GM19397 (cell line): ENCODE data around the gene NUP133.
"Not testable (repeated sequence)": the region's sequence is repeated elsewhere in the genome, so short reads cannot be mapped to it uniquely, and the experiment has no call there.

Source experiments
- ATAC-seq: cut with Tn5 transposase; IDR thresholded peaks from one replicate; pipeline ENCODE4 v1.9.1; 2021; ENCODE audit warnings: mild to moderate bottlenecking, moderate library complexity; ENCODE audit not compliant: unreplicated experiment

Gene NUP133

DNA sequence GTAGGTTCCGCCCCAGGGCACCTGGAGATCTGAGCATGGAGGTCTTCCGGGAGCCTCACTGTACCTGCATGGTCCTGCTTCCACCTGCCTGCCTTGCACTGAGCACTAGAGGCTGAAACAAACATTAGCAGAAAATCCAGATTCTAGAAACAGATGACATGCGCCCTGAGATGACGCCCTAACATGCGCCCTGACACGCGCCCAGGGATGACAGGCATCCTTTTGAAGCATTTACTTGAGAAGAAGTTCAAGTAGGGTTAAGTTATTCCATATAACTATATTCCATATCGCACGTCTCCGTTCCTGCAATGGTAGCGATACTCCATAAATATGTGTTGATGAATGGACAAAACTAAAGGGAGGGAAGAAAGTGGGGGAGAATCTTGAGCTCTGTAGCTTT is 87.9 kb downstream of the NUP133 start:
- ATAC-seq = no peak

DNA sequence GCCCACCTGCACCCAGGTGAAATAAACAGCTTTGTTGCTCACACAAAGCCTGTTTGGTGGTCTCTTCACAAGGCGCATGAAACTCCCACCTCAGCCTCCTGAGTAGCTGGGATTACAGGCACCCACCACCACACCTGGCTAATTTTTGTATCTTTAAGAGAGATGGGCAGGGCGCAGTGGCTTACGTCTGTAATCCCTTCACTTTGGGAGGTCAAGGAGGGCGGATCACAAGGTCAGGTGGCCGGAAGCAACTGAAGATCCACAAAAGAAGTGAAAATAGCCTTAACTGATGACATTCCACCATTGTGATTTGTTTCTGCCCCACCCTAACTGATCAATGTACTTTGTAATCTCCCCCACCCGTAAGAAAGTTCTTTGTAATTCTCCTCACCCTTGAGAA is 89.6 kb downstream of the NUP133 start:
- ATAC-seq = not testable (repeated sequence)

DNA sequence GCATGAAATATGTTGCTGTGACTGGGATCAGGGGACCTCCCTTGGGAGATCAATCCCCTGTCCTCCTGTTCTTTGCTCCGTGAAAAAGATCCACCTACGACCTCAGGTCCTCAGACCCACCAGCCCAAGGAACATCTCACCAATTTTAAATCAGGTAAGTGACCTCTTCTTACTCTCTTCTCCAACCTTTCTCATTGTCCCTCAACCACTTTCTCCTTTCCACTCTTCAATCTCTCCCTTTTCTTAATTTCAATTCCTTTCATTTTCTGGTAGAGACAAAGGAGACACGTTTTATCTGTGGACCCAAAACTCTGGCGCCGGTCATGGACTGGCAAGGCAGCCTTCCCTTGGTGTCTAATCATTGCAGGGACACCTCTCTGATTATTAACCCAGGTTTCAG is 95.3 kb downstream of the NUP133 start:
- ATAC-seq = not testable (repeated sequence)

DNA sequence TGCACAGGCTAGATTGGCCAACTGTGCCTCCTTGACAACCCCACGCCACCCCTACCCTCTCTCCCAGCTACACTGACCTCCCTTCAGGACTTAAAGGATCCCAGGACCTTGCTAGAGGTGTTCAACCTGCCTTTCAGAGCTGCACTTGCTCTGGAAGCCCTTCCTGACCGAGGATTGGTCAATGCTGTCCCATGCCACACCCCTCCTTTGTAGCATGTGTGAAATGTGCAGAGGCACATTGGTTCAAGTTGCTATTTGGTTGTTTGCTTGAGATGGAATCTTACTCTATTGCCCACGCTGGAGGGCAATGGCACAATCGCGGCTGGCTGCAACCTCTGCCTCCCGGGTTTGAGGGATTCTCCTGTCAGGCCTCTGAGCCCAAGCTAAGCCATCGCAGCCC is 96.1 kb downstream of the NUP133 start:
- ATAC-seq = no peak

DNA sequence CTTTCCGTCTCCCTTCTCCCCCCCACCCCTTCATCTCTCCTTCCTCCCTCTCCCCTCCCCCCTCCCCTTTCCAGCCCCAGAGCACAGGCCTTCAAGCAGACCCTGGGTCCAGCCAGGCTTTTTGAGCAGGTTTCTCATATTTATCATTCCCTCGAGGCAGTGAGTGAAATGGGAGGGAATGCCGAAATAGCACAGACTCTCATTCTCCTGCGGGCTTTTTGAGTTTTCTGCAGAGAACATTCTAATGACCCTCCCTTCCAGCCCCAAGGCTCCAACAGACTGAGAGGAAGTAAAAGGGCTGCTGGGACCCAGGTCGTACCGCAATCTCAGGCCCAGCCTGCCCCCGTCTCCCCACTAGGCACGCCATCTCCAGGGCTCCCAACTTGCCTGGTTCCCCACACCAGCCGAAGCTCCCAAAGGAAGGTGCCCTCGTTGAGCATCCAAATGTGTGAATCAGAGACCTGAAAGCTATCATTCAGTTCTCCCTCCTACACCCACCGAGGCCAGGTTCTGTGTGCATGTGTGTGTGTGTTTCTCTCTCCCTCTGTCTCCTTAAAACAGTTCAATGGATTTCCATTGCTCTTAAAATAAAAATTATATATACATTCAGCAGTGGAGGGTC is 96.6 kb downstream of the NUP133 start:
- no peak for ATAC-seq

DNA sequence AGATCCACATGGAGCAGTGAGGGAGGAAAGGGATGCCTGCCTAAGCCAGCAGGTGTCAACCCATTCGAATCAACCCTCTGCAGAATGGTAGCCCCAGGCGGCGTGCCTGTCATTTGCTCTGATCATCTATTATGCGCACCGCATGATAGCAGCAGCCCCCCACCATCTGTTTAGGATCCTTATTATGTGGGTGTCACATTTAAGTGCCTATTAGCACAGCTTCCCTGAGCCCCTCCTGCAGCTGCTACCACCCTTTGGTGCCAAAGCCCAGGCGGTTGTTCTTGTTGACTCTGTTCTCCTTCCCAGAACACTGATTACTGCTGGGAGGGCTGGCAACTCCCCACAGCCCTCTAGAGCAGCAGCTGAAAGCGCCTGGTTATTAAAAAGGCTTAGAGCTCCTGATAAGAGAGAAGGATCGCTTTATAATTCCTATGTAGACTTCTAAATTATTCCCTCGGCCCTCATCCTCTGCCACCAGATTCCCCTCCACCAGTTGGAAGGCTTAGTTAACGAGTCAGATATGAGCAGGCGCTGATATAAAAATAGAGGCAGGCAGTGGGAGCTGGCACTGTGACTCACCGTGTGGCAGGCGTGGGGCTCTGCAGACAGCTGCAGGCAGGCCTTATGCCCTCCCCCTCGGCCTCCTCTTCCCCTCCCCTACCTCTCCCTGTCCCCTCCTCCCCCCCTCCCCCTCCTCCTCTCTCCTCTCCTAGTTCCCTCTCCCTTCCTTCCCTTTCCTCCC is 97.3 kb downstream of the NUP133 start:
- ATAC-seq = no peak

DNA sequence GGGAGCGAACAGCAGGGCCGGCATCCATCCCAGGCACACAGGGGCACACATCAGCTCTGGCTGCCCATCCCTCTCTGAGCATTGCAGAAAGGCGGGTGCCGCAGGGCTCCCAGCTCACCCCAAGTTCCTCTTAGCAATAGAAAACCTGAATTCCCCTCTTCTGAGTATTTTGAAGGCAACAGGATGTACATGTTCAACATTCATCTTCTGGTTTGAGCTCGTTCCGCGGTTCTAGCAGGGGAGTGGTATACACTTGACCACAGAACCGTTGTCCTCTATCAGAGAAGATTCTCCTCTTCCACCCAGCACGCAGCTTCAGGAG is 97.8 kb downstream of the NUP133 start:
- ATAC-seq = no peak

DNA sequence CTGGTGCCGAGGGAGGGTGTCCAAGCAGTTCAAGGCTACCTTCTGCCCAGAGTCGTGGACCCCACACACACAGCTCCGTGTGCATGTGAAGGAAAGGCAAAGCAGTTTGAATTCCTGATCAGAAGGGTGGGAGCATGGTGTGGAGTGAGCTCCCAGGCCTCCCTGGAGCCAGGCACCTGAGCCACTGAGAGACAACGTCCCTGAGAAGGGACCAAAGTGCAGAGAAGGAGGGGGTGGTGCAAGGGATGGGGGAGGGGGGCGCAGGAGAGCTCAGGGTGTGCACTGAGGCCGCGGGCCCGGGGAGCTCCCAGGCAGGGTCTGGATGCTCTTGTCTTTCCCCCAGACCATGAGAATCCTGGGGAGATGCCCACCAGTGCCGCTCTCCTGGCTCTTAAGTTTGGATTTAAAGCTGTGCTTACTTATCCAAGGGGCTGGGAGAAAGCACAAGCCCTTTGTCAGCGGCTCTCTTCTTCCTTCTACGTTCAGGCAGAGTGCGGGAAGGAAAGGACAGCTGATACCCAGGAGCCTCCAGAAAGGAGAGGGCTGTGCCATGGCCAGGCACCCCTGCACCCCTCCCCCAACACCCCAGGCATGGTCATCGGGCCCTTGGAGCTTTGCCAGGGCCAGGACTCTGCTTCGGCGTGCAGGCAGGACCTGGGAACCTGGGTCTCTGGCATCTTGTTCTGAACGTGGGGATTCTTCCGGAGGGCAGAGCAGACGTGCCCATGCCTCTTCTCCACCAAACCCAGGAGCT is 98.3 kb downstream of the NUP133 start:
- ATAC-seq = no peak

DNA sequence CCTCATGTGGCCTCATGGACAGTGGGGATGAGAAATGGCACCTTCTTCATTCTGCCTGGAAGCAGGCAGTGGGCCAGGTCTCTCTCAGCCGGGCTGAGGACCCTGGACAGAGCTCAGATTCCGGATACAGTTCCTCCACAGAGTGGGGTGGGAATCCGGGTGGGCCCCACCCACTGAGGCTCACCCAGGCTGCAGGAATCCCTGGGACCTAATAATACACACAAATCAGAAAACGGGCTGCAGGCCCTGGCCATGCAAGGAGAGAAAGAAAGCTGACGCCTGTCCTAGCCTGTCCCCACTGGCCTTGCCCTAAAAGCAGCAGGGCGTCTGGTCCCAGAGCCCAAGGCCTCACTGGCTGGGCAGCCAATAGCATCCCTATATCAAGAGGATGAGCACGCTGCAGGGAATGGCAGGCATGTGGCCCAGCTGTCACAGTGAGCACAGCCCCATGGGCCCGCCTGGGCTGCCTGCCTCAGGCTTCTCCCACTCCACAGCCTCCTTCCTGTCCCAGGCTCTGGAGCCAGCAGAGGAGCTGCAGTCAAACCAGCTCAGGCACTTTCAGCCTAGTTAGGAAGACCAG is 99.6 kb downstream of the NUP133 start:
- no peak for ATAC-seq

DNA sequence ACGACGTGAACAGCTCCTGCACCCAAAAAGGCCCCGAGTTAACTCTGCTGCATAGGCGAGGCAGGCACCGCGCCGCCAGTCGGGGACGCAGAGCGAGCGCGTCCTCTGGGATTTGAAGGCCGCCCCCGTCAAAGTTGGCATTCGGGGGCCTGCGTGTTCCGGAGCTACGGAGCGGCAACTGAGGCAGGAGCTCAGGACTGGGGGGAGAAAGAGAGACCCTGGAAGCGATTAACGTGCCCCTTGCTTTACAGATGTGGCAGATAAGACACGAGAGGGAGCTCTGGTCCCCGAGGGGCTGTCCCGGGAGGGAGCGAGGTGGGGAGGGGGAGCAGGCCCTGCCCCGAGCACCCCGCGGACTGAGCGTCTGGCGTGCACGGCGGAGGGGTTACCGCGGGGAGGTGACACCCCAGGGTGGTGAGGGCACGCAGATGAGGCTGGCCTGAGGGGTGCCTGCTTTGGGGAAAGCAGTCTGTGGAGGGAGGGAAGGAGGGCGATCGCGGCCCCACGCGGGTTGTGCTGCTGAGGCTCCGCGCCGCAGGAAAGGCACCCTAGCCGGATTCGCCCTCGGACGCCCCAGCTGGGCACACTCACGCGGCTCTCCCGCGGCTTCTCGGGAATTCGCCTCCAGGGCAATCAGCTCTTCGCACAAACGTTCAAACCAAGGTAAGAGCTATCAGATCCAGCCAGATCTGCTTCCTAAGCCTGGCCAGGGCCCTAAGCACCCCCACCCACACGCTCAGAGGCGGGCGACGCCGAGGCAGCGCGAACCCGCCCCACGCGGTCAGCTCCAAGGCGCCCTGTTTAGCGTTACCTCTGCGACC is 100.7 kb downstream of the NUP133 start:
- no peak for ATAC-seq

DNA sequence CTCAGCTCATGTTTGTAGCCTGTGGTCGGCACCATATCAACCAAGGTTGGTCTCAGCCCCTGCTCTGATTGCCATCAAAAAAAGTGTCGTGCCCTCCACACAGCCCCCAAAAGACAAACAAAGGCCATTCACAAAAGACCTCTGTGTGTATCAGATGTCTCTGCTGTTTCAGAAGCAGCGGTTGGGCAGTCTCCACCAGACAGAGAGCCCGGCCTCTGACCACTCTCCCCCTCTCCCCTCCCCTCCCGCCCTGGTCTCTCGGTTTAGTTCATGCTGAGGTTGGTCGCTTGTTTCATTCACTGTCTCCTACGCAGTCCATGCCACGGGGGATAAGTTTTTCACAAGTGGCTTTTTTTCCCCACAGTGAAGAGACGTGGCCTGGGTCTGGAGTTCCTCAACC is 101.3 kb downstream of the NUP133 start:
- ATAC-seq = no peak

DNA sequence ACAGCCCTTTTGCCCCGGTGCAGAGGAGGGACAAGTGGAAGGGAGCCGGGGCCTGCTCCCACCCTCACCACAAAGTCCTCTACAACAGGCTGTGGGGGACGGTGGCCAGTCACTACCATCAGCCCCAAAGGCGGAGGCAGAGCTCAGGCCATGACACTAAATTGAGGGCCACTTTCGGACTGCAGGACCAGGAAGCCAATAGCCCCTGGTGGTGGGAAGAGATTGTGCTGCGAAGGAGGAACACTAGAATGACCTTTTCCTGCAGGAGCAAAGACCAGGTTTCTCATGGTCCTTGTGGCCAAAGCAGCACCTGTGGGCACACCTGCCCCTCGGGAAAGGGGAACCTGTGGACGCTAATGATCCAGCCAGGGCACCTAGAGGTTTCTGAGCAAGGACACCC is 104.6 kb downstream of the NUP133 start:
- ATAC-seq = no peak

DNA sequence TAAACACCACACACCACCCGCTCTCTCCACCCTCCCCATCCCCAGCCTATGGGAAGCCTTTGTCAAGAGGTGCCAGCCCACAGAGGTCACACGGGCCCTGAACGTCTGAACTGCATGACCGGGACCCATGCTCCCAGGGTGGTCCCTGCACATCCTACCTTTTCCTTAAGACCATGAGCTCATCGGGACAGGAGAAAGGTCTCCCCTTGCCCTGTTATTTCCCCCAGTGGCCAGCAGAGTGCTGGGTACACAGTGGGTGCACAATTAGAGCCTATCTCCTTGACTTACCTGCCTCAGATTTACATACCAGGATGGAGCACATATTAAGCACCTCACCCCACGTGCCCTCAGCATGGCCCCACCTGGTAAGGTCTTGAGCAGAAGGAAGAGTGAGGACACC is 105.1 kb downstream of the NUP133 start:
- ATAC-seq = no peak

DNA sequence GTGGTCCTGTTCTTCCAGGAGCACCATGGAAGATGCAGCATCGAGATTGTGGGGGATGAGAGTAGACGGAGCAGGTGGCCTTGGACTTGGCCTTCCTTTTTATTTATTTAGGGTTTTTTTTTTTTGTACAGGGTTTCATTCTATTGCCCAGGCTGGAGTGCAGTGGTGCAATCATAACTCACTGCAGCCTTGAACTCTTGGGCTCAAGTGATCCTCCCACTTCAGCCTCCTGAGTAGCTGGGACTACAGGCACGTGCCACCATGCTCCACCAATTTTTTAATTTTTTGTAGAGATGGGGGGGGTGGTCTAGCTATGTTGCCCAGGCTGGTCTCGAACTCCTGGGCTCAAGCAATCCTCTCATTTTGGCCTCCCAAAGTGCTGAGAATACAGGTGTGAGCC is 105.8 kb downstream of the NUP133 start:
- not testable (repeated sequence) for ATAC-seq

DNA sequence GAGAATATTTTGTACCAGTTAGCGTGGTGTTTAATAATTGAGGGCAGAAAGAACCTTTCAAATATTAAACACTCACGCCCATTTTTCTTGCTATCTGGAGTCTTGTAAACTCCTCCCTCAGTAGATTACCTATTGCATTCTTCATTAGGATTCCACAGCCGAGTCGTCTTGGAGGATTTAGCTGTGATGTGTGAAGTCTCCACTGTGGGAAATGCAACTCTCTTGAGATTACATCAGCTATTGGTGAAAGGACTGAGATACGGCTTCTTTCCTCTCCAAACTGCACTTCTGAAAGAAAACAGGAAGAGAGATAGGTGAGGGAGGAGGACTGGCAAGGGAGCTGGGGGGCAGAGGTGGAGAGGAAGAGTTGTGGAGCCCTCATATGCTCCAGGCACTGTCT is 110.4 kb downstream of the NUP133 start:
- no peak for ATAC-seq

DNA sequence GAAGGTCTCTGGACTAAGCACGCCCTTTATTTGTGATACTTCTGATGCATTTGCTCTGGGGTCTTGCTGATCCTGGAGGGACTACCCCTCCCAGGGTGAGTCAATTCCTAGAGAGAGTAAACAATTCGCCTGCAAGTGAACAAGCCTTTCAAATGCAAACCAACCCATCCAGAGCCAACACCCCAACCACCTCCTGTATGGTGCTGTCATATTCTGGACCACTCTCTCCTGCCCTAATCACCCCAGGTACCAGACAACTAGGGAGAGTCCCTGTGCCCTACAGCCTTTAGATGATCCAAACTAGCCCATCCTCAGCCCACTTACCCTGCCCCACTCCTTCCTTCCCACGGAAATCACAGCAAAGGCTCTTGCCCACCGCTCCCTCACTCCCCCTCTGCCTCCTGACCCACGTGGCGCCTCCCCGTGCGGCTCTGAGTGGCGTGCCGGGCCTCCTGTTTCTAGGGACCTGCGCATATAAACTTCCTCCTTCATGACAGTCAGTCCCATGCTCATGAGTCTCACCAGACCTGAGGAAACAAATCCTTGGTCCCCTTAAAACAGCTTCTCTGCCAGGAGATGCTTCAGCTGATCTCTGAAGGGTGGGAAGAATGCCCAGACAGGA is 111.4 kb downstream of the NUP133 start:
- no peak for ATAC-seq

DNA sequence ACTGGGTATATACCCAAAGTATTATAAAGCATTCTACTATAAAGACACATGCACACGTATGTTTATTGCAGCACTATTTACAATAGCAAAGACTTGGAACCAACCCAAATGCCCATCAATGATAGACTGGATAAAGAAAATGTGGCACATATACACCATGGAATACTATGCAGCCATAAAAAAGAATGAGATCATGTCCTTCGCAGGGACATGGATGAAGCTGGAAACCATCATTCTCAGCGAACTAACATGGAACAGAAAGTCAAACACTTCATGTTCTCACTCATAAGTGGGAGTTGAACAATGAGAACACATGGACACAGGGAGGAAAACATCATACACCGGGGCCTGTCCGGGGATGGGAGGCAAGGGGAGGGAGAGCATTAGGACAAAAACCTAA is 113.6 kb downstream of the NUP133 start:
- ATAC-seq = not testable (repeated sequence)

DNA sequence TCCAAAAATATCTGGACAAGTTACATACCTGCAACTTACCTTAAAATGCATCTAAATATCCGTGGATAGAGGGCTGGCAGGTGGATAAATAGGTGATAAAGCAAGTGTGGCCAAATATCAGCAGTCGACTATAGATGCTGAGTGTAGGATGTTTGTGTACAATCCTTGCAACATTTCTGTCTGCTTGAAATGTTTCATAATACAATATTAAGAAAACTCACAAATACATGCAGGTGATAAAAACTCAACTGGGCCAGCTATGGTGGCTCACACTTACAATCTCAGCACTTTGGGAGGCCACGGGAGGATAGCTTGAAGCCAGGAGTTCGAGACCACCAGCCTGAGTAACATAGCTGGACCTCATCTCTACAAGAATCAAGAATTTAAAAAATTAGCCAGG is 115.2 kb downstream of the NUP133 start:
- ATAC-seq = no peak
